Nephron progenitor cell (in vitro differentiated cells): ENCODE measurements around the gene MICAL1.

Experiments
- DNase-seq: peaks from one replicate; pipeline ENCODE4 v3.0.0; 2021
- H3K27ac Mint-ChIP-seq: 2 replicates; pipeline ENCODE4 v1.8.0; 2021; ENCODE audit warnings: mild to moderate bottlenecking, moderate library complexity, mixed read lengths
- H3K27me3 Mint-ChIP-seq: 2 replicates; pipeline ENCODE4 v1.8.0; 2021; ENCODE audit warnings: mild to moderate bottlenecking, low read depth, mixed read lengths; ENCODE audit not compliant: poor library complexity
- H3K36me3 Mint-ChIP-seq: 2 replicates; pipeline ENCODE4 v1.8.0; 2021; ENCODE audit warnings: low read depth, mixed read lengths
- H3K4me1 Mint-ChIP-seq: 2 replicates; pipeline ENCODE4 v1.8.0; 2021; ENCODE audit warnings: mixed read lengths
- H3K4me3 Mint-ChIP-seq: 2 replicates; pipeline ENCODE4 v1.8.0; 2021; ENCODE audit warnings: mild to moderate bottlenecking, moderate library complexity, mixed read lengths
- H3K9me3 Mint-ChIP-seq: 2 replicates; pipeline ENCODE4 v1.8.0; 2021; ENCODE audit warnings: mild to moderate bottlenecking, moderate library complexity, mixed read lengths
- CTCF ChIP-seq: fragments of 200-600 bp; sonication (generic); IDR thresholded peaks from 2 replicates; pipeline ENCODE4 v1.5.0; 2021; ENCODE audit warnings: antibody characterized with exemption

Gene MICAL1

GRCh38 chr6:109406196-109406595 lies 49.4 kb downstream of the MICAL1 start:
- Mint-ChIP-seq H3K27me3 (peaks cover 11% of the 10 kb centered on the region), H3K4me3 (no peak overlapping the region), H3K9me3 (peaks cover 5% of the 10 kb centered on the region), H3K27ac (no peak overlapping the region), H3K4me1 (no peaks in the 10 kb centered on the region), H3K36me3 (peaks cover 5% of the 10 kb centered on the region)
- DNase-seq = no peak
- TF ChIP-seq CTCF = no peak

DNA sequence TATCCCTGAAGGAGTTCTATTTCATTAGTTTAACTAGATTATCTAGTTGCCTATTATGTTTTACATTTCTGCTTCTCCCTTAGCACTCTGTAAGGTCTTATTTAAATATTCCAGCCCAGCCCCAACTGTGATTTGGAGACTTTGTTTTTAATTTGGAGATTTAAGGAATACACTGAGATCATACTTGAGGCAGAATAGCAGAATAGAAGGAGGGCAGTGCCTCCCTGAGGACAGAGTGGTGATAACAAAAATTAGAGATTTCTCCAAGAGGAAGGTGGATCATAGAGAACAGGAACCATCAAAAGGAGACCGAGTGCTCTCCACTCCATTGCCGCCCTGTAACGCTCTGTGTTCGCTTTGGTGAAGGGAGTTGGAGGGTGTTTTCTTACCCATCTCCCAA lies 58.6 kb downstream of the MICAL1 start:
- no peak for TF ChIP-seq CTCF
- Mint-ChIP-seq H3K27me3 (peaks cover 10% of the 10 kb centered on the region), H3K4me1 (no peaks in the 10 kb centered on the region), H3K36me3 (no peaks in the 10 kb centered on the region), H3K4me3 (no peak overlapping the region), H3K27ac (no peak overlapping the region), H3K9me3 (no peaks in the 10 kb centered on the region)
- DNase-seq = no peak

- no peak overlapping the region for H3K27ac Mint-ChIP-seq
- H3K36me3 Mint-ChIP-seq = no peaks in the 10 kb centered on the region
- no peaks in the 10 kb centered on the region for H3K9me3 Mint-ChIP-seq
- no peak overlapping the region for H3K4me3 Mint-ChIP-seq
- no peak for DNase-seq
- peaks cover 10% of the 10 kb centered on the region for H3K27me3 Mint-ChIP-seq
- TF ChIP-seq CTCF = no peak
- no peaks in the 10 kb centered on the region for H3K4me1 Mint-ChIP-seq
These were observed 59.4 kb downstream of the MICAL1 start for GRCh38 chr6:109396046-109396718.
